ELF-1 (cell line): ENCODE results near the gene GIMAP1.
"Not testable (repeated sequence)": the region's sequence is repeated elsewhere in the genome, so short reads cannot be mapped to it uniquely, and the experiment has no call there.

Experiments
- DNase-seq: peaks from one replicate; pipeline ENCODE4 v3.0.0-alpha.2; 2016; ENCODE audit warnings: low read depth, low spot score

GIMAP1 gene

GRCh38 chr7:150716368-150716767, at the start of gene GIMAP1:
Gene GIMAP1 (plus strand): TSS chr7:150716613. CDS start chr7:150719048, 2,435 bp downstream.
- no peak for DNase-seq

GRCh38 chr7:150668472-150668911, 47.9 kb upstream of the GIMAP1 start:
- DNase-seq: no peak

DNA sequence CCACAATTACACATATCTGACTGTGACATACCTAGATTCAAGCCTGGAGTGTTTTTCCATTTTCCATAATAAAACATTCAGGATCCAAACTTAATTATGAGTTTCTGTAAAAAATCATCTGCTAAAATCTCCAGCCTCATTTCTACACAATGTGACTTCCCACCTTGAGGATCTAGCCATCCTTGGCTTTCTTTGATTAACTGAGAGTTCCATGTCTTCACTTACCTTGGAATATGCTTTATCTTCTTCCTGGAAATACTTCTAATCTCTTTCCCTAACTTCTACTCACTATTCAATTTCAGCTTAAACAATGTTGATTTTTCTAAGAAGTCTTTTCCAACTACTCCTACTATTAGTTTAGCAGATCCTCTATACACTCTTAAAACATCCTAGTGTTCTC, 47.4 kb upstream of the GIMAP1 start:
- no peak for DNase-seq

- DNase-seq: not testable (repeated sequence)
Measured at GRCh38 chr7:150671798-150672585, 44.4 kb upstream of the GIMAP1 start.

DNA sequence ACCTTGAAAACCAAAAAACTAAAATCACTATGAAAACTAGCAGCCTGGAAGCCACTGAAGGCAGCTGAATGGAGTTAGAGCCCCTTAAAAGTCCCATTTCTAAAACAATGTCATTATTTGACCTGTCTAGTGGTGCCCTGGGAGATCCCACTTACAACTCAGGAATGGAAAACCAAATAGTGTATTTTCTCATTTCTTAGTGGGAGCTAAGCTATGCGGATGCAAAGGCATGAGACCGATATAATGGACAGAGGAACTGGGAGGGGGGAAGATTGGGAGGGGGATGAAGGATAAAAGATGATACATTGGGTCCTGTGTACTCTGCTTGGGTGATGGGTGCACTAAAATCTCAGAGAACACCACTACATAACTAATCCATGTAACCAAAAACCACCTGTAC, 40.7 kb upstream of the GIMAP1 start:
- no peak for DNase-seq

DNA sequence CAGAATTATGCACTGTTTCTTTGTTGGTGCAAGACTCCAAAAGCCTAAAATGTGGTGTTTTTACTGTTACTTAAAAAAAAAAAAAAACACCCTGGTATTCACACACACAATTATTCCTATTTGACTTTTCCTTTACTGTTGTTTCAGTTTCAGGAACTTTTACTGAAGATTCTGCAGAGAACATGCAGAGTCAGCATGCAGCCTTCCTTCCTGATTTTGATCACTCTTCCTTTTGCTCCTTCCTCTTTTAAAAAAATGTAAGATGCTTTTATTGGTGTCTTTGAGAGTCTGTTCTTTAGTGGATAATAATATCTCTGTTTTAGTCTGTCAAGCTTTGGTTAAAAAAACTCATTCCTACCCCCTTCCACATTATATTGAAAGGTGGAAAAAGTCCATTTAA, 40.1 kb upstream of the GIMAP1 start:
- not testable (repeated sequence) for DNase-seq

- not testable (repeated sequence) for DNase-seq
Measured at GRCh38 chr7:150676854-150677253, 39.6 kb upstream of the GIMAP1 start.

GRCh38 chr7:150678601-150679000, 37.8 kb upstream of the GIMAP1 start:
- not testable (repeated sequence) for DNase-seq

DNA sequence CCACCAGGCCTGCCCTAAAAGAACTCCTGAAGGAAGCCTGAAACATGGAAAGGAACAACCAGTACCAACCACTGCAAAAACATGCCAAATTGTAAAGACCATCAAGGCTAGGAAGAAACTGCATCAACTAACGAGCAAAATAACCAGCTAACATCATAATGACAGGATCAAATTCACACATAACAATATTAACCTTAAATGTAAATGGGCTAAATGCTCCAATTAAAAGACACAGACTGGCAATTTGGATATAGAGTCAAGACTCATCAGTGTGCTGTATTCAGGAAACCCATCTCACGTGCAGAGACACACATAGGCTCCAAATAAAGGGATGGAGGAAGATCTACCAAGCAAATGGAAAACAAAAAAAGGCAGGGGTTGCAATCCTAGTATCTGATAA, 36.0 kb upstream of the GIMAP1 start:
- DNase-seq: not testable (repeated sequence)

DNA sequence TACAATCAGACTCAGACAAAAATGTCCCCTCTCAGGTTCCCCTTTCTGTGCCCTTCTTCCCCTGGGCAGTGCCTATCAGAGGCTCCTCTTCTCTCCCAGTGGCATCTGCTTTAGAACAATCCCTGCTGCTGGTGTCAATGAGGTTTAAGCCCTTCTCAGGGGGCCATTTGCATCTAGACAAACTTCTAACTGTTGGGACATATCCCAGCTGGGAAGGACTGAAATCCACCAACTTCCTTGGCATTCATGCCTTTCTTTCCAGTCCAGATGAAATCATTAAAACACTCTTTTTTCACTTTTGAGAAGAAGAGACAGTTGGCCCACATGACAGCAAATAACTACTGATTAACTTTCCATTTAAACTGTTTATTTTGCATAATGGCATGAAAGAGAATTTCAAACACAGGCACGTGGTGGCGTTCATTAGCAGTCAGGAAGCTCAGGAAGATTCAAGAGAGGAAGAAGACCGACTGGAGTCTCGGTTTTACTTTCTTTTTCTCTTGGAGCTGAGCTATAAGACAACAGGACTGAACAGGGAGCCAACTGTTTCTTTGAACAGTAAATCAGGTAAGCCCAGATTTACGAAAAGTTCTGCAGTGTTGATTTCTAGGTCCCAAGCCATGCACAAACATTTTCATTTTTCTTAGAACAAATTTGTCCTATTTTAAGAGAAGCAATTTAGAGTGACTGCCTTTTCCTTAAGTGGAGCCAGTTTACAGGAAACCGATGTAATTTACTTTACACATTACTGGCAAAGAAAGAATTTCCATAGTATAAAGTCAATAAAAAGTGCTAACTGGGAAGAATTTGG, 31.0 kb upstream of the GIMAP1 start, which contains the start of gene GIMAP2:
Gene GIMAP2 (plus strand): TSS at position 488 of the 811 bp plus-strand sequence. CDS start 1,354 bp downstream, outside the sequence.
- no peak for DNase-seq

GRCh38 chr7:150686030-150686631, 30.3 kb upstream of the GIMAP1 start:
- DNase-seq: no peak

DNA sequence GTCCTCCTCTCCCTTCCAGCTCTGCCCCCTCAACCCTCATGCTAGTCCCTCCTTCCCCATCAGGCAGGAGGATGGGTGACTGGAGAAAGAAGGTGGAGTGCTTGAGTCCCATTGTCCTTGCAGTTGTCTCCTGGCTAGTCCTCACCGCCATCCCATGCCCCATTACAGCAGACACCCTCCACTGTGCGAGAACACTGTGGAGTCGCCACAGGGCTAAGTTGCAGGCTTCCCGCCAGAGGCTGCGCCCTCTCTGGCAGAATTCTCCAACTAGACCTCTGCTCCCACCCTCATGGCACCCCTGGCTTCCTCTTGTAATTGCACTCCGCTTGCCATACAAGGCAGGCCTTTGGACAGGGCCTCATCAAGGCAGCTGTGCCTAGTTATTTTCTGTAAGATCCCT, 27.8 kb upstream of the GIMAP1 start:
- DNase-seq: no peak

- DNase-seq: no peak
Measured at GRCh38 chr7:150695654-150696053, 20.8 kb upstream of the GIMAP1 start.

DNA sequence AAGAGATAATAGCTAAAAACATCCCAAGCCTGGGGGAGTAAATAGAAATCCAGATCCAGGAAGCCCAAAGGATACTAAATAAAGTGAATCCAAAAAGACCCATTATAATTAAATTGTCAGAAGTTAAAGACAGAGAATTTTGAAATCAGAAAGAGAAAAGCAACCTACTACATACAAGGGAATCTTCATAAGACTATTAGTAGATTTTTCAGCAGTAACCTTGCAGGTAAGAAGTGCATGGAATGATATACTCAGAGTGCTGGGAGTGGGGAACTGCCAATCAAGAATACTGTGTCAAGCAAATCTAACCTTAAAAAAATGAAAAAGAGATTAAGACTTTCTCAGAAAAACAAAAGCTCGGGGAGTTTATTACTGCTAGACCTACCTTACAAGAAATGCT, 13.2 kb upstream of the GIMAP1 start:
- no peak for DNase-seq

- DNase-seq: no peak
Measured at GRCh38 chr7:150715293-150715692, 1.1 kb upstream of the GIMAP1 start.

DNA sequence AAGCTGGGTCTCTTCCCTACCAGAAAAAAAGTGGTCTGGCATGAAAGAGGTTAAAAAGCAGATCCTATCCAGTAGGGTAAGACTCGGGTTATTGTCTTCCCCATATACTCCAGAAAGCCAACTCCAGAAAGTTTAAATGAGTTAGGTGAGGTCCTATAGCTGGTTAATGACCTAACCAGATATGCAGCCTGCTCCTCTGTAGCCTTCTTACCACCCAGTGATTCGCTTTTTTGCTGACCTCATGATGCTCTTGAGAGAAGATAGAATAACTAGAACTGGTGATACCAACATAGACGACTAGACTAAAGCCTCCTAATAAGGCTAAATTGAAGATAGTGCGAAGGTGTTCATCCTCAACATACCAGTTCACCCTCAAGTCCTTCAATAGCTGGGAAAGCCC, 675 bp upstream of the GIMAP1 start:
- DNase-seq: no peak

GRCh38 chr7:150716939-150717338, 526 bp downstream of the GIMAP1 start:
- DNase-seq: no peak

DNA sequence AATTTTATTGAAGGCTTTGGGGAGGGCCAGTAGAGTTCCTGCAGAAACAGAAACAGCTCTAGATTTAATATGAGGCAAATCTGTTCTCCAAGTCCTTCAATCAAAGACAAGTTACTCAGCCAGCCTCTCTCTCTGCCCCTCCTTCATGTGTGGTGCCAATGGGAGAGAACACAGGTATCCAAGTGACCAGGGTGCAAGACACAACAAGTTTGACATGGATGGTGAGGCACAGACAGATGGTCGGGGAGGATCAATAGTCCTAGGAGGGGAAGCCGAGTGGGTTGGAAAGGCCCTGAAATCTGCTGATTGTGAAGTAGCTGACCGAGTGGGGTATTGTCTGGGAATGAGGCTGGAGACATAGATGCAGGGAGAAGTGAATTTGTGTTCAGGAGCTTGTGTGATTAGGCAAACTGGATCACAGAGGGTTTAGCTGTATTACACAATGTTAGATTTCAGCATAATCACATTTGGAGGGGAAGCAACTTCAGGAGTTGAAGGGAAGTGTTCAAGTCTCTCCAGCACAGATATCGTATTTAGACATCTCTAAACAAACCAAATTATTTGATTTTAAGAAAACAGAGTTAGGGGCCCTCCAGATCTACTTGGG, 1.5 kb downstream of the GIMAP1 start:
- DNase-seq: no peak

DNA sequence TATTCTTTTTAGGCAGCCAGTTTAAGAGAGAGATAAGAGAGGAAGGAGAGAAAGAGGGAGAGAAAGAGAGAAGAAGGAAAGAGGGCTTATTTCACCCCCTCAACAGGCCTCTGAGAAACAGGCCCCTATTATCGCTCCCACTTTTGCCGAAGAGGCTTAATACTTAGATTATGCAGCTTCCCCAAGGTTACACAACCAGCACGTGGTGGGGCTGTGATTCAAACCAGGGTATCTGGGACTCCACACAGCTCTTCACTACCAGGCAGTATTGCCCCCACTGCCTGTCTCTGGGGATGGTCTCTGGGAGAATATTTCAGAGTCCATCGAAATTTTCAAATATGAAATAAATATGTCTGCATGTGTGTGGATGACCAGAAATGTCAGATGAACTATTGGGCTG, 3.0 kb downstream of the GIMAP1 start:
- no peak for DNase-seq

DNA sequence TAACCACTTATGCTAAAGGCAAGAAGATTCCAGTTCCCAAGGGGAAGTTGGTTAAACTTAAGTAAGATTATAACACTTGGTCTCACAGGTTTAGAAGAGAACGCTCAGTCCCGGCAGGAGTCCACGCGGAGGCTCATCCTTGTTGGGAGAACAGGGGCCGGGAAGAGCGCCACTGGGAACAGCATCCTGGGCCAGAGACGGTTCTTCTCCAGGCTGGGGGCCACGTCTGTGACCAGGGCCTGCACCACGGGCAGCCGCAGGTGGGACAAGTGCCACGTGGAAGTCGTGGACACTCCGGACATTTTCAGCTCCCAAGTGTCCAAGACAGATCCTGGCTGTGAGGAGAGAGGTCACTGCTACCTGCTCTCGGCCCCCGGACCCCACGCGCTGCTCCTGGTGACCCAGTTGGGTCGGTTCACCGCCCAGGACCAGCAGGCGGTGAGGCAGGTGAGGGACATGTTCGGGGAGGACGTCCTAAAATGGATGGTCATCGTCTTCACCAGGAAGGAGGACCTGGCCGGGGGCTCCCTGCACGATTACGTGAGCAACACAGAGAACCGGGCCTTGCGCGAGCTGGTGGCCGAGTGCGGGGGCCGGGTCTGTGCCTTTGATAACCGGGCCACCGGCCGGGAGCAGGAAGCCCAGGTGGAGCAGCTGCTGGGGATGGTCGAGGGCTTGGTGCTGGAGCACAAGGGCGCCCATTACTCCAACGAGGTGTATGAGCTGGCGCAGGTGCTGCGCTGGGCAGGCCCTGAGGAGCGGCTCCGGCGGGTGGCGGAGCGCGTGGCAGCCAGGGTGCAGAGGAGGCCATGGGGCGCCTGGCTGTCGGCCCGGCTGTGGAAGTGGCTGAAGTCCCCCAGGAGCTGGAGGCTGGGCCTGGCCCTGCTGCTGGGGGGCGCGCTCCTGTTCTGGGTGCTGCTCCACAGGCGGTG, 3.8 kb downstream of the GIMAP1 start:
- no peak for DNase-seq

DNA sequence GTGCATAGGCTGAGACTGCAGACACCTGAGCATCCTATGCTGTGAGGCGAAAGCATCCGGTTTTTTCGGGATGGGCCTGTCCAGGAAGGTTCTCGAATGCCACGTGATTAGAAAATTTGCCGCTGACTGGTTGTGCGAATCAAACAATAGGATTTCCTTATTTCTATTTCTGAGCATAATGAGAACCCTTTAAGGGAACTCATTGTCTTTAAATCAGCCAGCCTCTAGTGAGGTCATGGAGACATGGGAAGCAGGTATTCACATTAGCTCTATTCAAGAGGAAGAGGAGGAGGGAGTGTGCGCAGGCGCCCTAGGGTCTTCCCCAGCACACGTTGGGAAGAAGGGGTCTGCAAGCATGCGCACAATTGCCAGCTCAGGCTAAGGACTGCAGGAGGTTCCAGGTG, 5.6 kb downstream of the GIMAP1 start:
- no peak for DNase-seq
